H1 (cell line): Measurements from ENCODE around the gene FAT1. TPM values are rescaled to one million over a fixed set of nuclear protein-coding genes. Genes with fewer than 3 reads are reported as not detected.

ENCODE experiments used
- CTCF ChIA-PET: fragments of 300-600 bp; sonication (Branson Sonifier 250); formaldehyde crosslinking; loops from one replicate; lab custom pipeline; 2021; ENCODE audit not compliant: partially characterized antibody; lab: Charles Lee
- POLR2A ChIA-PET: fragments of 300-600 bp; sonication (Branson Sonifier 250); formaldehyde crosslinking; loops from one replicate; lab custom pipeline; 2021; ENCODE audit warnings: inconsistent platforms; ENCODE audit not compliant: partially characterized antibody; lab: Charles Lee
- DNase-seq, 2 experiments: peaks; one replicate each; pipeline versions ENCODE4 v3.0.0 to v3.0.0-alpha.2; 2010 to 2022; ENCODE audit warnings: low spot score in 2 of 2, low read depth in 1 of 2, mixed read lengths in 1 of 2
- FAIRE-seq: peaks from 2 replicates; lab custom pipeline; 2011; peaks lifted over from hg19 to GRCh38; lab: Jason Lieb, UNC
- H2AFZ ChIP-seq: 2 replicates; pipeline ENCODE4 v1.8.1; 2012; ENCODE audit warnings: low read length, inconsistent platforms
- H2AK5ac ChIP-seq: 2 replicates; pipeline ENCODE4 v1.6.1; 2013; ENCODE audit warnings: low read depth, low read length
- H2BK120ac ChIP-seq: replicated peaks from 2 replicates; pipeline ENCODE3; 2013; ENCODE audit warnings: low read depth, low read length, inconsistent platforms
- H2BK12ac ChIP-seq: 2 replicates; pipeline ENCODE4 v1.6.1; 2013; ENCODE audit warnings: low read depth, low read length
- H2BK15ac ChIP-seq: 2 replicates; pipeline ENCODE4 v1.6.1; 2013; ENCODE audit warnings: low read length
- H2BK20ac ChIP-seq: 2 replicates; pipeline ENCODE4 v1.6.1; 2013; ENCODE audit warnings: low read length
- H2BK5ac ChIP-seq: 2 replicates; pipeline ENCODE4 v1.6.1; 2013; ENCODE audit warnings: low read depth, low read length
- H3K14ac ChIP-seq: 2 replicates; pipeline ENCODE4 v1.6.1; 2013; ENCODE audit warnings: inconsistent platforms; ENCODE audit not compliant: insufficient read length
- H3K18ac ChIP-seq: 2 replicates; pipeline ENCODE4 v1.6.1; 2013; ENCODE audit warnings: low read length; ENCODE audit errors: extremely low read depth
- H3K23ac ChIP-seq: 2 replicates; pipeline ENCODE4 v1.6.1; 2013; ENCODE audit warnings: inconsistent platforms; ENCODE audit not compliant: insufficient read length
- H3K23me2 ChIP-seq: 2 replicates; pipeline ENCODE4 v1.6.1; 2013; ENCODE audit warnings: low read depth, low read length
- H3K27ac ChIP-seq: 2 replicates; pipeline ENCODE4 v1.6.1; 2011; ENCODE audit warnings: low read depth, low read length, inconsistent platforms
- H3K27me3 ChIP-seq, 4 experiments: replicated peaks in 1 of 4; 1 replicate in 1 of 4; 2 replicates in 3 of 4; pipeline versions ENCODE4 v1.6.1 to v1.8.1; 2011 to 2013; ENCODE audit warnings: low read length in 3 of 4, mild to moderate bottlenecking in 3 of 4, inconsistent platforms in 2 of 4, mixed read lengths in 2 of 4, moderate library complexity in 1 of 4; ENCODE audit not compliant: control insufficient read depth in 3 of 4, insufficient read depth in 3 of 4; ENCODE audit errors: extremely low read depth in 1 of 4
- H3K36me3 ChIP-seq, 4 experiments: 2 replicates each; pipeline versions ENCODE4 v1.6.1 to v1.8.1; 2011 to 2013; ENCODE audit warnings: mild to moderate bottlenecking in 4 of 4, low read length in 3 of 4, moderate library complexity in 2 of 4, control low read depth in 1 of 4, inconsistent platforms in 1 of 4; ENCODE audit not compliant: insufficient read depth in 4 of 4, control insufficient read depth in 2 of 4
- H3K4ac ChIP-seq: replicated peaks from 2 replicates; pipeline ENCODE3; 2013; ENCODE audit warnings: low read length, low read depth, mixed read lengths, inconsistent platforms; ENCODE audit not compliant: insufficient read length
- H3K4me1 ChIP-seq, 4 experiments: replicated peaks in 1 of 4; 1 replicate in 1 of 4; 2 replicates in 3 of 4; pipeline versions ENCODE4 v1.6.1 to v1.8.1; 2011 to 2013; ENCODE audit warnings: low read length in 3 of 4, inconsistent platforms in 2 of 4, mixed read lengths in 1 of 4; ENCODE audit not compliant: insufficient read depth in 4 of 4, control insufficient read depth in 3 of 4
- H3K4me2 ChIP-seq, 2 experiments: 2 replicates each; pipeline versions ENCODE4 v1.6.1 to v1.8.1; 2011 to 2013; ENCODE audit warnings: low read depth in 2 of 2, low read length in 2 of 2, control low read depth in 1 of 2, inconsistent platforms in 1 of 2, mild to moderate bottlenecking in 1 of 2; ENCODE audit not compliant: insufficient read depth in 1 of 2
- H3K4me3 ChIP-seq, 4 experiments: fragments of 200-600, 300-600 bp in 1 of 4; sonication (generic), shearing (Covaris generic), sonication (Bioruptor Twin) in 1 of 4; 2 replicates each; pipeline versions ENCODE4 v1.5.1 to v1.8.1; 2011 to 2016; ENCODE audit warnings: low read length in 4 of 4, low read depth in 3 of 4, control low read depth in 2 of 4, inconsistent platforms in 2 of 4, mild to moderate bottlenecking in 2 of 4, mixed read lengths in 1 of 4, moderate library complexity in 1 of 4; ENCODE audit not compliant: insufficient read depth in 2 of 4; ENCODE audit errors: extremely low read depth in 1 of 4
- H3K56ac ChIP-seq: replicated peaks from 2 replicates; pipeline ENCODE3; 2013; ENCODE audit warnings: low read depth, mild to moderate bottlenecking, mixed read lengths, low read length, inconsistent platforms; ENCODE audit not compliant: insufficient read length
- H3K79me1 ChIP-seq: 2 replicates; pipeline ENCODE4 v1.6.1; 2013; ENCODE audit warnings: low read depth, low read length, control low read depth
- H3K79me2 ChIP-seq, 2 experiments: 2 replicates each; pipeline versions ENCODE4 v1.6.1 to v1.8.1; 2012 to 2013; ENCODE audit warnings: low read length in 2 of 2, mild to moderate bottlenecking in 2 of 2, inconsistent platforms in 1 of 2; ENCODE audit not compliant: insufficient read depth in 2 of 2, control insufficient read depth in 1 of 2
- H3K9ac ChIP-seq, 4 experiments: replicated peaks in 1 of 4; 1 replicate in 1 of 4; 2 replicates in 3 of 4; pipeline versions ENCODE4 v1.6.1 to v1.8.1; 2011 to 2013; ENCODE audit warnings: low read depth in 3 of 4, low read length in 3 of 4, control low read depth in 2 of 4, mild to moderate bottlenecking in 2 of 4, moderate library complexity in 2 of 4, inconsistent platforms in 1 of 4; ENCODE audit errors: extremely low read depth in 1 of 4
- H3K9me3 ChIP-seq, 2 experiments: 2 replicates each; pipeline versions ENCODE4 v1.6.1 to v1.8.1; 2012 to 2013; ENCODE audit warnings: mild to moderate bottlenecking in 2 of 2, moderate library complexity in 2 of 2, control low read depth in 1 of 2, inconsistent platforms in 1 of 2, low read depth in 1 of 2, low read length in 1 of 2, mixed read lengths in 1 of 2; ENCODE audit not compliant: insufficient read depth in 2 of 2
- H4K20me1 ChIP-seq, 2 experiments: replicated peaks in 1 of 2; 2 replicates each; pipeline versions ENCODE3 to v1.8.1; 2011 to 2013; ENCODE audit warnings: inconsistent platforms in 2 of 2, low read length in 2 of 2, mild to moderate bottlenecking in 1 of 2; ENCODE audit not compliant: insufficient read depth in 2 of 2, control insufficient read depth in 1 of 2
- H4K5ac ChIP-seq: 2 replicates; pipeline ENCODE4 v1.6.1; 2013; ENCODE audit warnings: low read length, low read depth, mixed read lengths, inconsistent platforms; ENCODE audit not compliant: insufficient read length
- H4K8ac ChIP-seq: 2 replicates; pipeline ENCODE4 v1.8.0; 2013; ENCODE audit warnings: mild to moderate bottlenecking, moderate library complexity, low read length, inconsistent platforms; ENCODE audit not compliant: insufficient read depth; ENCODE audit errors: extremely low read depth
- H4K91ac ChIP-seq: replicated peaks from 2 replicates; pipeline ENCODE3; 2013; ENCODE audit warnings: low read length, mixed read lengths, inconsistent platforms; ENCODE audit not compliant: insufficient read length
- ATF3 ChIP-seq: IDR thresholded peaks from 2 replicates; pipeline ENCODE4 v1.6.1; 2011; ENCODE audit warnings: low read depth, mild to moderate bottlenecking, low read length; ENCODE audit not compliant: insufficient read depth
- EP300 ChIP-seq, 2 experiments: IDR thresholded peaks; 1 replicate in 1 of 2; 2 replicates in 1 of 2; pipeline ENCODE4 v1.6.1; 2011 to 2012; ENCODE audit warnings: low read depth in 2 of 2, low read length in 2 of 2, mild to moderate bottlenecking in 2 of 2, borderline replicate concordance in 1 of 2, inconsistent platforms in 1 of 2, moderate library complexity in 1 of 2
- HDAC2 ChIP-seq, 2 experiments: fragments of 300-600 bp in 1 of 2; sonication (generic) in 1 of 2; IDR thresholded peaks; 2 replicates each; pipeline ENCODE4 v1.6.1; 2011 to 2012; ENCODE audit warnings: low read depth in 2 of 2, low read length in 2 of 2, mild to moderate bottlenecking in 2 of 2, moderate library complexity in 2 of 2, borderline replicate concordance in 1 of 2, inconsistent platforms in 1 of 2
- KDM5A ChIP-seq: fragments of 200-600 bp; IDR thresholded peaks from 2 replicates; pipeline ENCODE4 v1.7.1; 2012; ENCODE audit warnings: mild to moderate bottlenecking, low read length, inconsistent platforms, mixed read lengths
- MAFK ChIP-seq: IDR thresholded peaks from 2 replicates; pipeline ENCODE4 v1.6.1; 2012; ENCODE audit warnings: low read depth, mild to moderate bottlenecking, improper control_type of control experiment, low read length
- POU5F1 ChIP-seq: IDR thresholded peaks from 2 replicates; pipeline ENCODE4 v1.6.1; 2011; ENCODE audit warnings: low read depth, mild to moderate bottlenecking, low read length, moderate library complexity
- SIRT6 ChIP-seq: IDR thresholded peaks from one replicate; pipeline ENCODE4 v1.7.1; 2012; ENCODE audit warnings: low read length, inconsistent platforms
- SRF ChIP-seq: IDR thresholded peaks from 2 replicates; pipeline ENCODE4 v1.6.1; 2011; ENCODE audit warnings: mild to moderate bottlenecking, low read depth, low read length, moderate library complexity
- TAF1 ChIP-seq: IDR thresholded peaks from 2 replicates; pipeline ENCODE4 v1.6.1; 2011; ENCODE audit warnings: mild to moderate bottlenecking, low read depth, low read length
- WGBS, 2 experiments: shearing (Covaris generic) in 1 of 2; methylation state at CpG; one replicate each; pipeline versions ENCODE4 v1.1.6 to v1.1.7; 2013 to 2015; ENCODE audit warnings: low lambda C conversion rate in 2 of 2, mixed read lengths in 2 of 2, inconsistent platforms in 1 of 2, low coverage in 1 of 2, missing lambda C conversion rate in 1 of 2; ENCODE audit not compliant: insufficient replicate concordance in 2 of 2, insufficient coverage in 1 of 2, insufficient read length in 1 of 2; ENCODE audit errors: extremely low coverage in 1 of 2, missing lambda C conversion rate in 1 of 2; 5-methylcytosine and 5-hydroxymethylcytosine counted together
- polyA plus RNA-seq, 7 experiments: library from polyadenylated mRNA; depleted of rRNA in 3 of 7; stranded (reverse) in 5 of 7; unstranded in 2 of 7; fragments of >200 nt in 5 of 7; fragments of 200-250 nt in 2 of 7; gene quantifications; 1 replicate in 5 of 7; 2 replicates in 1 of 7; 4 replicates in 1 of 7; pipeline versions ENCODE4 v1.2.1 to v1.2.3, GENCODE V29; 2011 to 2013; ENCODE audit warnings: missing spikeins in 2 of 7, mixed read lengths in 2 of 7
- total RNA-seq: library from RNA; stranded (reverse); fragmentation: NEBNext Ultra II Directional; extraction: Animal tissue kit (Norgen Biotek cat#: 25700); gene quantifications from 2 replicates; pipeline ENCODE4 v1.2.1, GENCODE V29; 2021
- TF ChIP-seq, protein P1 (sequence below), 3 experiments: IDR thresholded peaks; 1 replicate in 2 of 3; 2 replicates in 1 of 3; pipeline versions ENCODE4 v1.5.1 to v1.6.1; 2011; ENCODE audit warnings: low read length in 3 of 3, mild to moderate bottlenecking in 3 of 3, inconsistent platforms in 2 of 3, low read depth in 1 of 3, moderate library complexity in 1 of 3; ENCODE audit not compliant: insufficient read depth in 1 of 3; ENCODE audit errors: control extremely low read depth in 1 of 3

FAT1 gene
- total and polyA plus RNA-seq, 2 of the 8 experiments (the other 6 are each of a cell fraction or from before 2014, with no cell fraction given), result 94.4 to 137 TPM

- H3K56ac ChIP-seq, result no peak overlapping the region
- no peak overlapping the region for H4K91ac ChIP-seq
- H2BK12ac ChIP-seq, result no peak overlapping the region
- no peak overlapping the region for H3K27ac ChIP-seq
- H3K4me3 ChIP-seq, result no peak overlapping the region
- H2BK5ac ChIP-seq, result no peak overlapping the region
- FAIRE-seq (no peak), DNase-seq (no peak)
- no peak overlapping the region for H3K23ac ChIP-seq
- no peak overlapping the region for H2BK120ac ChIP-seq
- POLR2A ChIA-PET, result no interaction called here
- H3K4me1 ChIP-seq, result no peaks in the 10 kb centered on the region
- H4K5ac ChIP-seq, result no peak overlapping the region
- peaks cover 42 to 91% (median 72%) of the 10 kb centered on the region in 4 experiments for H3K36me3 ChIP-seq
- H3K79me1 ChIP-seq, result no peaks in the 10 kb centered on the region; the same call in 1 of the 2 replicates
- H3K9me3 ChIP-seq, result no peaks in the 10 kb centered on the region
- H4K8ac ChIP-seq, result no peak overlapping the region
- no peak overlapping the region for H3K4me2 ChIP-seq
- H3K23me2 ChIP-seq, result no peaks in the 10 kb centered on the region
- no peak overlapping the region for H3K14ac ChIP-seq
- H3K18ac ChIP-seq, result no peak overlapping the region
- CTCF ChIA-PET, result interaction anchor here (1.8 kb wide), 1 partner anchor 121 kb away, joined by 5 read pairs; no protein-coding TSS in a partner anchor
- no peak overlapping the region for H2AFZ ChIP-seq
- no peak overlapping the region for H3K4ac ChIP-seq
- H2BK20ac ChIP-seq, result no peak overlapping the region
- H2BK15ac ChIP-seq, result no peak overlapping the region
- no peak overlapping the region for H3K9ac ChIP-seq
- peaks cover 2 to 5% of the 10 kb centered on the region in 2 experiments for H4K20me1 ChIP-seq
- 88% methylated on average over 10 of the region's 10 CpGs; no CpG with 5 or more reads in 1 of the 2 experiments for WGBS, 2 experiments
- H2AK5ac ChIP-seq, result no peak overlapping the region
- H3K79me2 ChIP-seq, result no peaks in the 10 kb centered on the region
- no peaks in the 10 kb centered on the region for H3K27me3 ChIP-seq
- TF ChIP-seq KDM5A, result no peak
- no peak for TF ChIP-seq MAFK
- no peak for TF ChIP-seq SIRT6
- TF ChIP-seq, protein P1, sequence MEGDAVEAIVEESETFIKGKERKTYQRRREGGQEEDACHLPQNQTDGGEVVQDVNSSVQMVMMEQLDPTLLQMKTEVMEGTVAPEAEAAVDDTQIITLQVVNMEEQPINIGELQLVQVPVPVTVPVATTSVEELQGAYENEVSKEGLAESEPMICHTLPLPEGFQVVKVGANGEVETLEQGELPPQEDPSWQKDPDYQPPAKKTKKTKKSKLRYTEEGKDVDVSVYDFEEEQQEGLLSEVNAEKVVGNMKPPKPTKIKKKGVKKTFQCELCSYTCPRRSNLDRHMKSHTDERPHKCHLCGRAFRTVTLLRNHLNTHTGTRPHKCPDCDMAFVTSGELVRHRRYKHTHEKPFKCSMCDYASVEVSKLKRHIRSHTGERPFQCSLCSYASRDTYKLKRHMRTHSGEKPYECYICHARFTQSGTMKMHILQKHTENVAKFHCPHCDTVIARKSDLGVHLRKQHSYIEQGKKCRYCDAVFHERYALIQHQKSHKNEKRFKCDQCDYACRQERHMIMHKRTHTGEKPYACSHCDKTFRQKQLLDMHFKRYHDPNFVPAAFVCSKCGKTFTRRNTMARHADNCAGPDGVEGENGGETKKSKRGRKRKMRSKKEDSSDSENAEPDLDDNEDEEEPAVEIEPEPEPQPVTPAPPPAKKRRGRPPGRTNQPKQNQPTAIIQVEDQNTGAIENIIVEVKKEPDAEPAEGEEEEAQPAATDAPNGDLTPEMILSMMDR (IDR thresholded peaks at IDR 0.05; ENCODE audit: control extremely low read depth in 1 of 3, insufficient read depth in 1 of 3, low read depth in 1 of 3, low read length in 3 of 3), result no peak
- TF ChIP-seq HDAC2 (IDR thresholded peaks at IDR 0.05; ENCODE audit: borderline replicate concordance in 1 of 2, low read depth in 2 of 2, low read length in 2 of 2), result no peak
- TF ChIP-seq SRF, result no peak
- no peak for TF ChIP-seq TAF1
- no peak for TF ChIP-seq POU5F1
- no peak for TF ChIP-seq ATF3
- no peak for TF ChIP-seq EP300 (IDR thresholded peaks at IDR 0.05; ENCODE audit: borderline replicate concordance in 1 of 2, low read depth in 2 of 2, low read length in 2 of 2)
Observed at GRCh38 chr4:186599483-186599882, 124.2 kb downstream of the FAT1 start.
